Progenitor cell of endocrine pancreas (in vitro differentiated cells): ENCODE measurements around the gene ADH5. TPM values are rescaled to one million over a fixed set of nuclear protein-coding genes. Genes with fewer than 3 reads are reported as not detected.
"Not testable (repeated sequence)": the region's sequence is repeated elsewhere in the genome, so short reads cannot be mapped to it uniquely, and the experiment has no call there.

Experiments
- DNase-seq: peaks from one replicate; pipeline ENCODE4 v3.0.0; 2021; ENCODE audit warnings: low spot score; ENCODE audit not compliant: unreplicated experiment
- H3K27ac Mint-ChIP-seq: 2 replicates; pipeline ENCODE4 v1.8.0; 2021; ENCODE audit warnings: mild to moderate bottlenecking, moderate library complexity, mixed read lengths
- H3K27me3 Mint-ChIP-seq: 2 replicates; pipeline ENCODE4 v1.8.0; 2021; ENCODE audit warnings: mixed read lengths
- H3K36me3 Mint-ChIP-seq: 2 replicates; pipeline ENCODE4 v1.8.0; 2022; ENCODE audit warnings: mixed read lengths; ENCODE audit not compliant: insufficient read depth
- H3K4me1 Mint-ChIP-seq: 2 replicates; pipeline ENCODE4 v1.8.0; 2021; ENCODE audit warnings: low read depth, mixed read lengths
- H3K4me3 Mint-ChIP-seq: 2 replicates; pipeline ENCODE4 v1.8.0; 2021; ENCODE audit warnings: low read depth, mild to moderate bottlenecking, moderate library complexity, mixed read lengths
- H3K9me3 Mint-ChIP-seq: 2 replicates; pipeline ENCODE4 v1.8.0; 2021; ENCODE audit warnings: low read depth, mixed read lengths
- total RNA-seq: library from RNA; stranded (reverse); gene quantifications from 2 replicates; pipeline ENCODE4 v1.2.1, GENCODE V29; 2021
- TF ChIP-seq, protein P1 (sequence below): fragments of 200-600 bp; sonication (generic); IDR thresholded peaks from one replicate; pipeline ENCODE4 v1.5.0; 2021; ENCODE audit warnings: antibody characterized with exemption, mild to moderate bottlenecking; ENCODE audit not compliant: unreplicated experiment

The ADH5 gene
- total RNA-seq, 1 donor from 2014 or later, result 213 TPM

DNA sequence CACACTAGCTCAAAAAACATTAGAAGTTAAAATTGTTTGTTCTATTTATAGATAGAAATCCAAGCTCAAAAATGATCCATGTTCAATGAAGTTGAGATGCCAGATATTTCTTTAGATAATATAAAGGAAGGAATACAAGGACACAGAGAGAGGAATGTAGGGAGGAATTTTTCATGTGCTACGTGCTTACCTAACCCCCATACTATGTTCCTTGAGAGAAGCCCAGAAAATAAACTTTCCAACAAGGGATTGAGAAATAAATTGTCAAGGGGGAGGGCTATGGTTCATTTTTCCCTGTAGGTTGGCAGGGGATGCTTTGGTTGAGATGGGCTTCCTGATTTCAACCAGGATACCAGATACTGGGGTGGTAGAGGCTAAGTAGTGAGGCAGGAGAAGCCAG is 15.6 kb upstream of the ADH5 start:
- peaks cover 9% of the 10 kb centered on the region for H3K36me3 Mint-ChIP-seq
- no peaks in the 10 kb centered on the region for H3K27me3 Mint-ChIP-seq
- H3K4me1 Mint-ChIP-seq, result peaks cover 1% of the 10 kb centered on the region
- TF ChIP-seq, protein P1, sequence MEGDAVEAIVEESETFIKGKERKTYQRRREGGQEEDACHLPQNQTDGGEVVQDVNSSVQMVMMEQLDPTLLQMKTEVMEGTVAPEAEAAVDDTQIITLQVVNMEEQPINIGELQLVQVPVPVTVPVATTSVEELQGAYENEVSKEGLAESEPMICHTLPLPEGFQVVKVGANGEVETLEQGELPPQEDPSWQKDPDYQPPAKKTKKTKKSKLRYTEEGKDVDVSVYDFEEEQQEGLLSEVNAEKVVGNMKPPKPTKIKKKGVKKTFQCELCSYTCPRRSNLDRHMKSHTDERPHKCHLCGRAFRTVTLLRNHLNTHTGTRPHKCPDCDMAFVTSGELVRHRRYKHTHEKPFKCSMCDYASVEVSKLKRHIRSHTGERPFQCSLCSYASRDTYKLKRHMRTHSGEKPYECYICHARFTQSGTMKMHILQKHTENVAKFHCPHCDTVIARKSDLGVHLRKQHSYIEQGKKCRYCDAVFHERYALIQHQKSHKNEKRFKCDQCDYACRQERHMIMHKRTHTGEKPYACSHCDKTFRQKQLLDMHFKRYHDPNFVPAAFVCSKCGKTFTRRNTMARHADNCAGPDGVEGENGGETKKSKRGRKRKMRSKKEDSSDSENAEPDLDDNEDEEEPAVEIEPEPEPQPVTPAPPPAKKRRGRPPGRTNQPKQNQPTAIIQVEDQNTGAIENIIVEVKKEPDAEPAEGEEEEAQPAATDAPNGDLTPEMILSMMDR, result no peak
- peaks cover 6% of the 10 kb centered on the region for H3K9me3 Mint-ChIP-seq
- no peak overlapping the region for H3K4me3 Mint-ChIP-seq
- no peak overlapping the region for H3K27ac Mint-ChIP-seq
- DNase-seq, result no peak

DNA sequence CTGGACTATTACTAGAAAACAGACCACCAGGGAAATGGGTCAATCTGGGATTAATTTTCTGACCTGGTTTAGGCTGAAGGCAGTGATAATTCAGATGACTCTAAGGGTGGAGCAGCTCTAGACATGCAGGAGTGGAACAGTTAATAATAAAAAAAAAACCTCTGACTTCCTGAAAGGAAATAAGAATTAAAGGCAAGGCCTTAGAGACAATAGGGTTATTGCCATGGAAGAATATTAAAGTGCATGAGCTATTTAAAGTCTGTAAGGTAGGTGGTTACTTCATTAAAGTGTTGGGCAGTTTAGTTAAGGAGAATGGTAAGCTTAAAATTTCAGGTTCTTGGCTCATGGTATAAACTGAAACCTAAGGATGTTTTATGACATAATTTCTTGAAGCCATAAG is 14.6 kb upstream of the ADH5 start:
- no peak for DNase-seq
- TF ChIP-seq, protein P1, result no peak
- Mint-ChIP-seq H3K4me1 (no peaks in the 10 kb centered on the region), H3K27me3 (no peaks in the 10 kb centered on the region), H3K4me3 (no peak overlapping the region), H3K27ac (no peak overlapping the region), H3K9me3 (no peaks in the 10 kb centered on the region), H3K36me3 (peaks cover 4% of the 10 kb centered on the region)

- peaks cover 4% of the 10 kb centered on the region for H3K36me3 Mint-ChIP-seq
- H3K27me3 Mint-ChIP-seq, result no peaks in the 10 kb centered on the region
- no peak overlapping the region for H3K4me3 Mint-ChIP-seq
- TF ChIP-seq, protein P1, result no peak
- H3K27ac Mint-ChIP-seq, result no peak overlapping the region
- DNase-seq, result no peak
- no peaks in the 10 kb centered on the region for H3K4me1 Mint-ChIP-seq
- H3K9me3 Mint-ChIP-seq, result no peaks in the 10 kb centered on the region
Observed at GRCh38 chr4:99102634-99103033, 14.0 kb upstream of the ADH5 start.

- Mint-ChIP-seq H3K9me3 (peaks cover 7% of the 10 kb centered on the region), H3K27me3 (no peaks in the 10 kb centered on the region), H3K36me3 (peaks cover 8% of the 10 kb centered on the region), H3K4me3 (no peak overlapping the region), H3K27ac (no peak overlapping the region), H3K4me1 (no peaks in the 10 kb centered on the region)
- DNase-seq, result no peak
- TF ChIP-seq, protein P1, result no peak
Observed at GRCh38 chr4:99100876-99101275, 12.3 kb upstream of the ADH5 start.

- not testable (repeated sequence) for H3K9me3 Mint-ChIP-seq, H3K36me3 Mint-ChIP-seq, H3K27ac Mint-ChIP-seq, H3K4me3 Mint-ChIP-seq, H3K4me1 Mint-ChIP-seq, H3K27me3 Mint-ChIP-seq, DNase-seq
Observed at GRCh38 chr4:99099814-99100213, 11.2 kb upstream of the ADH5 start.

DNA sequence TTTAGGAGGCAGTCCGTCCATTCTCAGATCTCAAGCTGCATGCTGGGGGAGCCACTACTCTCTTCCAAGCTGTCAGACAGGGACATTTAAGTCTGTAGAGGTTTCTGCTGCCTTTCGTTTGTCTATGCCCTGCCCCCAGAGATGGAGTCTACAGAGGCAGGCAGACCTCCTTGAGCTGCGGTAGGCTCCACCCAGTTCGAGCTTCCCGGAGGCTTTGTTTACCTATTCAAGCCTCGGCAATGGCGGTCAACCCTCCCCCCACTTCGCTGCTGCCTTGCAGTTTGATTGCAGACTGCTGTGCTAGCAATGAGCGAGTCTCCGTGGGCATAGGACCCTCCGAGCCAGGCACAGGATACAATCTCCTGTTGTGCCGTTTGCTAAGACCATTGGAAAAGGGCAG is 10.7 kb upstream of the ADH5 start:
- H3K36me3 Mint-ChIP-seq, result peaks cover 8% of the 10 kb centered on the region

DNA sequence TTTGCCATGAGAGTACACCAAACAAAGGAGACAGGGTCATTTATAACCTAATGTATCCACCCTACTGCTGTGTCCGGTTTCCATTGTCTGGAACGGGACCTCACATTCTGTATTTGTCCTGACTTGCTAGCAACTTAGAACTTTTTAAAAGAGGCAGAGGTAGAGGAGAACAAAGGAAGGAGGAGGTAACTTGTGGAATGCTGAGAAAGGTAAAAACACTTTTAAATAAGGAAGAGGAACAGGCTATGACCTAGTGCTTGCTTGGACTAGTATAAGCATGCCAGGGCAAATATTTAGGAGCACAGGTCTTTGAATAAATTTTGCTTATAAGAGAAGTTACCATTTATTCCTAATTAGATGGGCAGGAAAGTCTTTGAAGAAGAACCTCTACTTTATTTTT is 3.3 kb upstream of the ADH5 start:
- not testable (repeated sequence) for H3K27me3 Mint-ChIP-seq, H3K36me3 Mint-ChIP-seq, H3K9me3 Mint-ChIP-seq, DNase-seq
- peak overlapping the region; percentile 9 for H3K4me3 Mint-ChIP-seq
- peak overlapping the region; percentile 35 for H3K27ac Mint-ChIP-seq
- H3K4me1 Mint-ChIP-seq, result peaks cover 31% of the 10 kb centered on the region

More for the DNA sequence above, 10.7 kb upstream of the ADH5 start:
- TF ChIP-seq, protein P1, result no peak
- Mint-ChIP-seq H3K27me3 (no peaks in the 10 kb centered on the region), H3K4me1 (no peaks in the 10 kb centered on the region), H3K27ac (no peak overlapping the region), H3K4me3 (no peak overlapping the region), H3K9me3 (peaks cover 7% of the 10 kb centered on the region)
- DNase-seq, result no peak
